Measurements from ENCODE around the gene TSPAN17.

Gene TSPAN17

GRCh38 chr5:176620333-176620981, 26.8 kb upstream of the TSPAN17 start:
- FAIRE-seq (no peak), DNase-seq (ENCODE audit: insufficient read length, low spot score) (no peak)

- FAIRE-seq (no peak), DNase-seq (ENCODE audit: insufficient read length, low spot score) (no peak)
Measured at GRCh38 chr5:176621661-176622079, 25.6 kb upstream of the TSPAN17 start.

- FAIRE-seq (no peak), DNase-seq (ENCODE audit: insufficient read length, low spot score) (no peak)
Measured at GRCh38 chr5:176624142-176624541, 23.1 kb upstream of the TSPAN17 start.

GRCh38 chr5:176624938-176625337, 22.3 kb upstream of the TSPAN17 start:
- DNase-seq (ENCODE audit: insufficient read length, low spot score), result no peak

DNA sequence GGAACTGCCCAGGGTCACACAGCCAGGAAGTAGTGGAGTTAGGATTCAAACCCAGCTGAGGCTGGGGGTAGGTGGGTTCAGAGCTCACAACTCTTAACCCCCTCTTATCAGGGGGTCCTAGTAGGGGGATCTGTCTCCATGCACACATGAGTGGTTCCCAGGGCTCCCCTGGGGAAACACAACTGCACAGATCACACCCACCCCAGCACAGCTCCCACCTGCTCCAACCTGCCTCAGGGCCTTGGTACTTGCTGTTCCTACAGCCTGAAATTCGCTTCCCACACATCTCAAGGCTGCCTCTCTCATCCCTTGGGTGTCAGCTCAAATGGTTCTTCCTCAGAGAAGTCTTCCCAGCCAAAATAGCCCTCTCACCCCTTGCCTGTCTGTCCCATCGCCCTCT, 21.8 kb upstream of the TSPAN17 start:
- no peak for DNase-seq (ENCODE audit: insufficient read length, low spot score)
- FAIRE-seq, result no peak

More at GRCh38 chr5:176624938-176625337, 22.3 kb upstream of the TSPAN17 start:
- FAIRE-seq, result no peak

DNA sequence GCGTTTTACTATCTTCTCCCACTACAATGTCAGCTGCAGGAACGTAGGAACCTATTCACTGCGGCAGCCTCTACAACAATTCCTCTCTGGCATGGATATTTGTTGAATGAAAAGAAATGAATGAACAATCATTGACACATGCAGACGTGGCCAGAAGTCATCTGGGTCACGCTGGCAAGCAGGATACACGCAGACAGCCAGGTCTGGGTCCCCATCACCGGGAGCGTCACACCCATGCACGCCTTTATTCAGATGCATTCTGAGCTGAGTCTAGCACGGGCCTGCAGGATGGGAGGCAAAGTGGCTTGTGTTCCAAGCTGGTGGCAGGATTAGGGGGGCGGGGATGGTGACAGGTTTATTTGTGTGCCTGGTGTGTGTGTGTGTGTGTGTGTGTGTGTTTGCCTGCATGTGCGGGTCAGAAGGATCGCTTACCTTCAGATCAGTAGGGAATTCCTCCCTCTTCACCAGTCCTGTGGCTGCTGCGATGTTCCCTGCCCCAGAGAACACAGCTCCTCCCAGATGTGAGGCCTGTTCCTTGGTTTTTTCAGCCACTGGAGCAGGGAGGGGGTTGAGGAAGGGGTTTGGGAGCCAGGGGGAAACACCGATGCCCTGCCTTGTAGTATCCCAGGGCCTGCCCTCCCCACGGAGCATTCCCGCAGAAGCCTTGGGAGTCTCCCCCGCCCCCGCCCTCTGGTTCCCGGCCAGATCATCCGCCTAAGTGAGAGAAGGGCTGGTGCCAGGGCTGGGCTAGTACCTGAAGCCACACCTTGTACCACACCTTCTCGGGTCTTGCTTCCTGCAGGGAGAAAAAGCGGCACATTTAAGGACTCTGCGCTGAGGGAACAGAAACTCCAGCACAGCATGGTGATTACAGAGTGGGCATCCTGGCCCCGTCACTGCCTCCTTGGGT, 21.1 kb upstream of the TSPAN17 start:
- FAIRE-seq, result no peak
- no peak for DNase-seq (ENCODE audit: insufficient read length, low spot score)

GRCh38 chr5:176626876-176627236, 20.4 kb upstream of the TSPAN17 start:
- FAIRE-seq, result no peak
- DNase-seq (ENCODE audit: insufficient read length, low spot score), result no peak

DNA sequence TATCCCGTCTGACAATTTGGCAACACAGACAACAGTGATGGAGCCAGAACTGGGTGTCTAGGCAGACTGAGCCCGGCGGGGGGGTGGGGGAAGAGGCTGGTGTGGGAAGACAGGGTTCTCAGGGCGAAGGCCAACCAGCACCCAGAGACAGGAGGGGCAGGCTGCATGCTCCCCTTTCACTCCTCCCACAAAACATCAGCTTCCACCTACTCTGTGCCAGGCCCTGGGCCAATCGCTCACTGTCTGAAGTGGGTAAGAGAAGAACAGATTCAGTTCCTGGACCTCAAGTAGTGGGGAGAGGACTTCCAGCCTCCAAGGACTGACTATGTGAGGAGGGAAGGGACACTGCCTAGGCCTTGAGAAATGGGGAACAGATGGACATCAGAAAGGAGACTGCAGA, 19.7 kb upstream of the TSPAN17 start:
- DNase-seq (ENCODE audit: insufficient read length, low spot score) (no peak), FAIRE-seq (no peak)

DNA sequence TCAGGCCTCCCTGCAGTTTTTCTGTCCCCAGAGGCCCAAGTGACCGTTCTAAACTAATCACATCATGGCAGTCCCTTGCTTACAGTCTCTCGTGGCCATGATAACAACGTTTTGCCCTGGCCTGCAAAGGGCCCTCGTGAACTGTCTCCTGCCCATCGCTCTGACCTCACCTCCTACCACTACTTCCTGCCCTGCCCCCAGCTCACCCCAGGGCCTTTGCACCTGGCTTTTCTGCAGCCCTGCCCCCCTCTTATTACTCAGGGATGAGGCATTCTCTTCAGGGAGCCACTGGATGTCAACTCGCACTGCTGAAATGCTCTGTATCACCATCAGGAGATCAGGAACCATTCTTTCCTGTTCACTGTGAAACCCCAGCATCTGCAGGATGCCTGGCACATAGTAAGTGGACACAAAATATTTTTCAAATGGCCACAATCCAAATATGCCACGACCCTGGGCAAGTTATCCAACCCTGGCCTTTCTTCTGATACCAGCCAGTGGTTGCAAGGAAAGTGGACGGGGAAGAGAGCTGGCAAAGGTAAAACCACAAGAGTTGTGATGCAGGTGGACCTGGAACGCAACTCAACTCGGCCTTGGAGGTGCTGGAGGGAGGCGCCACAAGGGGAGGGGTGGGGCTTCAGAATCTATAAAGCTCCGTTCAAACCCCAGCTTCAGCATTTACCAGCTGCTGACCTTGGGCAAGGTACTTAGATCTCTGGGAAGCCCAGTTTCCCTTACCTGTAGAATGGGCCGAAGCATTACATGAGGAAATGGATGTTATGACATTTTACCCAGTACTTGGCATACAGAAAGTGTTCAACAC, 18.7 kb upstream of the TSPAN17 start:
- FAIRE-seq (no peak), DNase-seq (ENCODE audit: insufficient read length, low spot score) (no peak)

DNA sequence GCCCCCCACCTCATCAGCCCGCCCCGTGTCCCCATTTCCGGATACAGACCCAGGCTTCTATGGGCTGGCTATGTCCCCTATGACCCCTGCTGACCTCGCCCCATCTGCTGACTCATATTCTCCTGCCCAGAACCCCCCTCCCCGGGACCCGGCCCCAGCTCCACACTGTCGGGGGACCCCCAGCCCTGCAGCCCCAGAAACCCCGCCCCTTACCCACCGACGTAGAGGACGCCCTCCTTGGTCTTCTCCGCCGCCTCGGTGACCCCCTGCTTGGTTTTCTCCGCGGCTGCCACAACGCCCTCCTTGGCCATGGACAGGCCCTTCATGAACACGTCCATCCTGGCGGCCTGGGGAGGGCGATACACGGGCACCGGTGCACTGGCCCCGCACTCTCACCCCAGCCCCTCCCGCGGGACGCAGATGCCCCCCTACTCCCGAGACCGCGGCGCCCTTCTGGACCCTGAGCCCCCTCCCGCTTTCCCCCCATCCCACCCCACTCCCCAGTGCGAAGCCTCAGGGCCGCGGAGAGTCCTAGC, 17.9 kb upstream of the TSPAN17 start:
- DNase-seq (ENCODE audit: insufficient read length, low spot score) (no peak), FAIRE-seq (no peak)

DNA sequence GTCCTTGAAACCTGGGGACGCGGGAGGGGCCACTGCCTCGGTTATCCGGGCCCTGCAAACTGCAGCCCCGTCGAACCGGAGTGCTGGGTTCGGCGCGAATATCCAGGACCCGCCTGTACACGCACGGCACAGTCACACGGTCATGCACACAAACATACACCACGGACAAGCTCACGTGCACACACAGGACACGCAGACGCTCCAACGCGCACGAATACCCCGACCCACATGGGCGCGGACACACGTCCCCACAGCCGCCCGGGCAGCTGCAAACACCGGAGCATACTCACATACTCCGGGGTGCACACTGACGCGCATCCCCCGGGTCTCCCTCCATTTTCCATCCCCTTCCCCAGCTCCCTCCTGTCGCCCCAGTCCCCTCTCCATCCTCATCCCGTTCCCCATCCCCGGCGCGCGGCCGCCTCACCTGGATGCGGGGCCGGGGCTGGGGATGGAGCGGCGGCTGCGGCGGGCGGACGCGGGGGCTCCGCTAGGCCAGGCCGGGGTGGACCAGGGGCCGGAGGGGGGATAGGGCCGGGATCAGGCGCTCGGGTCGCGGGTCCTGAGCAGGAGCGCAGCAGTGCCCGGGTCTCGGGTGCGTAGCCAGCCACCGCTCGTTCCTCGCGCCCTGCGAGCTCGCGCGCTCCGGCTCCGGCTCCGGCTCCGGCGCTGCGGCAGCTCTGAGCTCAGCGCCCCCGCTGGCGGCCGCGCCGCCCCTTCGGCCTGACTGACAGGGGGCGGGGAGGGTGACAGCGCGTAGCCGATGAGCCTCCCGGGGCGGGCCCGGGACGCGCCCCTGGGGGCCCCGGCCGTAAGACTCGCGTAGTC, 17.2 kb upstream of the TSPAN17 start, which contains the start of the genes EIF4E1B and SNCB:
TSS of gene EIF4E1B (plus strand) at position 823 of the 828 bp plus-strand sequence. CDS start 12,113 bp downstream, outside the sequence.
TSS of gene SNCB (minus strand) at position 682 of the 828 bp plus-strand sequence. CDS start 880 bp downstream, outside the sequence.
- FAIRE-seq (no peak), DNase-seq (ENCODE audit: insufficient read length, low spot score) (peak; percentile 52)

DNA sequence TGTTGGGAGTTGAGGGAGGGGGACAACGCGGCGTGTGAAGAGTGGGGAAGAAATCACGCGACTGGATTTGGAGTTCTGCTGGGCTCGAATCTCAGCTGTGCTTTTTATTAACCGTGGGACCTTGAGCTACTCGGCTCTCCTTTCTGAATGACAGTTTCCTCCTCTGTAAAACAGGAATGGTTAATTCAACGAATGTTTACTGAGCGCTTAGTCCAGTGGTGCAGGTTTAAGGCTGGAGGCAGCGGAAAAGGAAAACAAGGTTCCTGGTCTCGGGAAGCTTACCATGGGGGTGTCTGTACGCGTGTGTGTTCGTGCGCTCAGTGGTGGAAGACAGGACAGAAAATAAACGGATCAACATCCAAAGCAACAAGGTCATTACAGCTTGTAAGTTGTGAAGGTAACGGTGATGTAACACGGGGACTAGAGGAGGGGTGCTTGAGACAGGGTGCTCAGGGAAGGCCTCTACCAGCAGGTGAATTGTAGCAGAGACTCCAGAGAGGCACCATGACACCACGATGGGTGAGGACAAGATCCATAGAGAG, 16.5 kb upstream of the TSPAN17 start:
- DNase-seq (ENCODE audit: insufficient read length, low spot score), result no peak
- FAIRE-seq, result no peak

DNA sequence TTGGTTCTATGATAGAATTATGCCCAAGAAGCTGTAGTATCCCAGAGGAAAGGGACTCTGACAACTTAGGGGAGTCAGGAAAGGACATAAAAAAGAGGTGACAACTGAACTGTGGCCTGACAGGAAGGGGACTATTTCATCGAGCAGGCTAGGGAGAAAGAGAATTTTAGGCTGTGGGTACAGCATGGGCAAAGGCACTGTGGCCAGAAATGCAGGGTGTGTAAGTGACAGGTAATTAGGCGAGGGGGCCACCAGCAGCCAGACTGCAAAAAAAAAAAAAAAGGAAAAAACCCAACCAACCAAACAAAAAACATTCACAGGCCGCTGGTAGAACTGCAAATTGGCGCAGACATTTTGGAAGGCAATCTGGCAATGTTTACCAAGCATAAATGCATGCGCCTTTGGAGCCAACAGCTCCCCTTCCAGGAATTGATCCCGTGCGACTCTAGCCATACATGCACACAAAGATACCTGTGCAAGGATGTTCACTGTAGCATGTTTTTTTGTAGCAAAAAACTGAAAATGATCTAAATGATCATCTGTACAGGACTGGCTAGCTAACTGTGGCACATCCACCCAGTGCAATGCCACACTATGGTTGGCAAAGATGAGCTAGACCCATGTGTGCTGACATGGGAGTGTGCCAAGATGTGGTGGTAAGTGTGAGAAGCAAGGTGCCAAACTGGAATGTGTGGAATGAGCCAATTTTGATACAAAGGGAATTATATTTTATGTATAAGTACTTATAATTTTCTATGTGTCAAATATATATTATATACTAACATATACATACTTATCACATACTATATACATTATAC, 15.7 kb upstream of the TSPAN17 start:
- DNase-seq (ENCODE audit: insufficient read length, low spot score), result no peak
- FAIRE-seq, result no peak

GRCh38 chr5:176632745-176633144, 14.5 kb upstream of the TSPAN17 start:
- FAIRE-seq, result no peak
- no peak for DNase-seq (ENCODE audit: insufficient read length, low spot score)

DNA sequence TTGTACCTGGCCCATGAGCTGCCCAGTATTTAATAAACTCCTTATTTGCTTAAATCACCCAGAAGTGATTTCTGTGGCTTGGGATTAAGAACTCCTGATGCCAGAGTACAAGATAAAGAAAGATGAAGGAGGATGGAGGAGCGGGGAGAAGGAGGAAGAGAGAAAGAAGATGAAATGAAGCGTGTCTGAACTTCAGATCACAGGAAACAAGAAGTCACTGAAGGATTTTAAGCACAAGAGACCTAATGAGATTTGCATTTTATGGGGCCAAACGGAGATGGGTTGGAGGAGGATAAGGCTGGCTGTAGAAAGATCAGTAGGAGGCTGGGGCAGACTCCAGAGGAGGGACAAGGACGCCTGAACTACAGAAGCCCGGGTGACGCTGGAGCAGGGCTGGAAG, 13.7 kb upstream of the TSPAN17 start:
- FAIRE-seq, result peak; percentile 71
- no peak for DNase-seq (ENCODE audit: insufficient read length, low spot score)

DNA sequence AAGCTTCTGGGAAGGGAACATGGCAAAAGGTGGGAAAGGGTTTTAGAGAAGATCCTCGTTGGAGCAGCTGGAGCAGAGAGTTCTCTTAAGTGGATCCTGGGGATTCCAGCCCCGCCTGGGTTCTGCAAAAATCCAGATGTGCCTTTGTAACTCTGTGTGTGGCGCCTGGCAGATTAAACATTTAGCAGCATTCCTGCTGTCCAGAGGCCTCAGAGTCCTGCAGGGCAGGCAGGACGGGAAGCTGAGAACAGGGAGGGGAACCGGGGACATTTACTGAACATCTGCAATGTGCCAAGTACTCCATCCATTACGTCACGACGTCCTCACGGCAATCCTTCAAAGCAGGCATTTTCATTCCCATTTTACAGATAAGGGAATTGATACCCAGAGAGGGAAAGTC, 10.9 kb upstream of the TSPAN17 start:
- FAIRE-seq (no peak), DNase-seq (ENCODE audit: insufficient read length, low spot score) (no peak)

DNA sequence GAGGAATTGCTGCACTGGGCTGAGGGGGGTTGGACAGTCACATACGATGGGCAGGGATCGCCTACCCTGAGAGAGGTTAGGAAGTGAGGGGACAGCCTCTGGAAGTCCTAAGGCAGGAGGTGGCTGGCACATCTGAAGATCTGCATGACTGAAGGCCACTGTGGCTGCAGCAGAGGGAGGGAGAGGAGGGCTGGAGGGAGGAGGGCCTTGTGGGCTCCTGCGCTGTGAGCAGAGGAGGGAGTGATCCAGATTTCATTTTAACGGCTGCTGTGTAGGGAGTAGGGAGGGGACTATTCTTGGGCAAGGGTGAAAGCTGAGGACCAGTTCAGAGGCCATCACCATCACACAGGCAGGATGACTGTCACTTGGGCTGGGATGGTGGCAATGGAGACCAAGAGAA, 9.7 kb upstream of the TSPAN17 start:
- FAIRE-seq (no peak), DNase-seq (ENCODE audit: insufficient read length, low spot score) (no peak)

DNA sequence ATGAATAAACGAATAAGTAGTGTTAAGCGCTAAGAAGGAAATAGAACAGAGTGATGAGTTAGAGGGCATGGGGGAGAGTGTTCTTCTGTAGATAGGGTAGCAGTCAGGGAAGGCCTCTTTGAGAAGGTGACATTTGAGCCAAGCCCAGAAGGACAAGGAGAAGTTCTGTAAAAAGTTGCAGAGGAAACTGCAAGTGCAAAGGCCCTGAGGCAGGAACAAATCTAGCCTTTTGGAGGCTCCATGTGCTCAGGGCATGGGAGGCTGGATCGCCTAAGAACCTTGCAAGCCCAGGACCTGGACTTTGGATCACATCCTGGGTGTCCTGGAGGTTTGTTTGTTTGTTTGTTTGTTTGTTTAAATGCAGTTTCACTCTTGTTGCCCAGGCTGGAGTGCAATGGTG, 8.8 kb upstream of the TSPAN17 start:
- DNase-seq (ENCODE audit: insufficient read length, low spot score) (no peak), FAIRE-seq (no peak)

DNA sequence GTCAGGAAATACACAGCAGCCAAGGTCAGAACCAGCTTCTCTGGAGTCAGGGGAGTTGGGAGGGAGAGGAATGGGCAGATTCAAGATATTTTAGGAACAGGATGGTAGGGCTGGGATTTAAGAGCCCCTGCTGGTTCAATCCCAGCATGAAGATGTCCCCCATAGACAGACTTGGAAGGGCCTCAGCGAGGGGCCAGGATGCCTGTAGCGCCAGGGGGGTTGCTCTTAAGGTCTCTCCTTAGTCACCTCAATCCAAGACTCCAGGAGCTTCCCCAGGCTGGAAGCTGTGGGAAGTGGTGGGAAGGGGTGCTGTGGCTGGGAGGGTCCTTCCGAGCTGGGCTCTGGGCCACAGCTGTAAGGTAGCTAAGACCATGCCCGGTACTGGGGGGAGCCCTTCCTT, 8.1 kb upstream of the TSPAN17 start:
- FAIRE-seq (no peak), DNase-seq (ENCODE audit: insufficient read length, low spot score) (no peak)

All from GM19239 (cell line).